Measurements from ENCODE around the gene XXYLT1. TPM values are rescaled to one million over a fixed set of nuclear protein-coding genes. Genes with fewer than 3 reads are reported as not detected.
A peak's percentile ranks its signal among the peaks of the same experiment; 100 is the strongest.
"Not testable (repeated sequence)": the region's sequence is repeated elsewhere in the genome, so short reads cannot be mapped to it uniquely, and the experiment has no call there.

Gene XXYLT1
- 1 to 10 TPM in 5 of 6 donors, not detected in 1; 1.7 to 3.7 (median 3.6) TPM for polyA plus RNA-seq (ENCODE audit: low read depth in 6 of 6)

- no peaks in the 10 kb centered on the region for H3K27me3 Mint-ChIP-seq
- peaks cover 14 to 24% (median 23%) of the 10 kb centered on the region in 3 donors for H3K4me1 Mint-ChIP-seq
- H3K9me3 Mint-ChIP-seq = no peaks in the 10 kb centered on the region
- peak within 1 kb of the TSS; percentile 72 to 96 (median 77) for H3K27ac Mint-ChIP-seq
- DNase-seq (peak; percentile 90), ATAC-seq (ENCODE audit: low read depth in 2 of 2) (peak; percentile 84)
- peak within 1 kb of the TSS; percentile 81 to 93 (median 88) for H3K4me3 Mint-ChIP-seq
- H3K36me3 Mint-ChIP-seq = no peaks in the 10 kb centered on the region
These were observed at the start of gene XXYLT1 for GRCh38 chr3:195270817-195271409. TSS of gene XXYLT1 (minus strand) at chr3:195271159. CDS start at chr3:195271058, 101 bp downstream.

- Mint-ChIP-seq H3K36me3 (peaks cover 37 to 46% of the 10 kb centered on the region in 2 donors), H3K4me3 (no peak overlapping the region), H3K27me3 (no peaks in the 10 kb centered on the region), H3K9me3 (peaks cover 0 to 25% (median 23%) of the 10 kb centered on the region in 7 donors), H3K4me1 (peaks cover 0 to 5% (median 5%) of the 10 kb centered on the region in 3 donors), H3K27ac (no peak overlapping the region)
- DNase-seq (no peak), ATAC-seq (ENCODE audit: low read depth in 2 of 2) (no peak)
These were observed 48.1 kb upstream of the XXYLT1 start for GRCh38 chr3:195319060-195319459.

GRCh38 chr3:195312714-195313113, 41.8 kb upstream of the XXYLT1 start:
- Mint-ChIP-seq H3K4me3 (no peak overlapping the region), H3K27me3 (no peaks in the 10 kb centered on the region), H3K4me1 (no peaks in the 10 kb centered on the region), H3K36me3 (peaks cover 0 to 6% of the 10 kb centered on the region in 2 donors), H3K27ac (peak overlapping the region in 3 of 6 donors; percentile 1 to 59 (median 19)), H3K9me3 (no peaks in the 10 kb centered on the region)
- DNase-seq = no peak
- no peak for ATAC-seq (ENCODE audit: low read depth in 2 of 2)

GRCh38 chr3:195307711-195308110, 36.8 kb upstream of the XXYLT1 start:
- no peak for ATAC-seq (ENCODE audit: low read depth in 2 of 2)
- no peak for DNase-seq
- Mint-ChIP-seq H3K4me1 (peaks cover 0 to 3% (median 0%) of the 10 kb centered on the region in 3 donors), H3K36me3 (peaks cover 4 to 7% of the 10 kb centered on the region in 2 donors), H3K27ac (peak overlapping the region in 2 of 6 donors; percentile 16 to 17), H3K4me3 (no peak overlapping the region), H3K9me3 (no peaks in the 10 kb centered on the region), H3K27me3 (no peaks in the 10 kb centered on the region)

GRCh38 chr3:195306369-195306768, 35.4 kb upstream of the XXYLT1 start:
- peak overlapping the region in 1 of 6 donors; percentile 12 for H3K27ac Mint-ChIP-seq

GRCh38 chr3:195302431-195302830, 31.5 kb upstream of the XXYLT1 start:
- ATAC-seq (ENCODE audit: low read depth in 2 of 2) = no peak

More at GRCh38 chr3:195306369-195306768, 35.4 kb upstream of the XXYLT1 start:
- ATAC-seq (ENCODE audit: low read depth in 2 of 2) (no peak), DNase-seq (no peak)
- Mint-ChIP-seq H3K9me3 (no peaks in the 10 kb centered on the region), H3K27me3 (no peaks in the 10 kb centered on the region), H3K4me3 (no peak overlapping the region), H3K36me3 (peaks cover 7 to 13% of the 10 kb centered on the region in 2 donors), H3K4me1 (peaks cover 0 to 3% (median 0%) of the 10 kb centered on the region in 3 donors)

GRCh38 chr3:195297446-195297845, 26.5 kb upstream of the XXYLT1 start:
- Mint-ChIP-seq H3K4me1 (peaks cover 0 to 4% (median 4%) of the 10 kb centered on the region in 3 donors), H3K27ac (peak overlapping the region in 4 of 6 donors; percentile 2 to 62 (median 30)), H3K27me3 (no peaks in the 10 kb centered on the region), H3K9me3 (no peaks in the 10 kb centered on the region), H3K4me3 (no peak overlapping the region), H3K36me3 (peaks cover 6 to 21% of the 10 kb centered on the region in 2 donors)
- ATAC-seq (ENCODE audit: low read depth in 2 of 2) (no peak), DNase-seq (no peak)

More at GRCh38 chr3:195302431-195302830, 31.5 kb upstream of the XXYLT1 start:
- no peaks in the 10 kb centered on the region for H3K27me3 Mint-ChIP-seq
- no peaks in the 10 kb centered on the region for H3K9me3 Mint-ChIP-seq
- H3K36me3 Mint-ChIP-seq = peaks cover 7 to 17% of the 10 kb centered on the region in 2 donors
- no peak for DNase-seq
- H3K4me1 Mint-ChIP-seq = peaks cover 0 to 7% (median 4%) of the 10 kb centered on the region in 3 donors
- no peak overlapping the region for H3K4me3 Mint-ChIP-seq
- peak overlapping the region in 2 of 6 donors; percentile 38 to 59 for H3K27ac Mint-ChIP-seq

GRCh38 chr3:195296662-195297061, 25.7 kb upstream of the XXYLT1 start:
- Mint-ChIP-seq H3K36me3 (peaks cover 6 to 18% of the 10 kb centered on the region in 2 donors), H3K9me3 (no peaks in the 10 kb centered on the region), H3K4me1 (peaks cover 0 to 4% (median 4%) of the 10 kb centered on the region in 3 donors), H3K4me3 (no peak overlapping the region), H3K27me3 (no peaks in the 10 kb centered on the region), H3K27ac (peak overlapping the region in 1 of 6 donors; percentile 62)
- no peak for ATAC-seq (ENCODE audit: low read depth in 2 of 2)
- DNase-seq = no peak

- H3K9me3 Mint-ChIP-seq = no peaks in the 10 kb centered on the region
- H3K4me3 Mint-ChIP-seq = no peak overlapping the region
- peaks cover 7 to 13% of the 10 kb centered on the region in 2 donors for H3K36me3 Mint-ChIP-seq
- H3K4me1 Mint-ChIP-seq = no peaks in the 10 kb centered on the region
- ATAC-seq (ENCODE audit: low read depth in 2 of 2) (no peak), DNase-seq (no peak)
- H3K27me3 Mint-ChIP-seq = no peaks in the 10 kb centered on the region
- H3K27ac Mint-ChIP-seq = no peak overlapping the region
These were observed 20.2 kb upstream of the XXYLT1 start for GRCh38 chr3:195291121-195291520.

- H3K27me3 Mint-ChIP-seq; H3K4me3 Mint-ChIP-seq; H3K4me1 Mint-ChIP-seq; H3K9me3 Mint-ChIP-seq; ATAC-seq (ENCODE audit: low read depth in 2 of 2); H3K27ac Mint-ChIP-seq; DNase-seq: not testable (repeated sequence)
- H3K36me3 Mint-ChIP-seq = peaks cover 7 to 14% of the 10 kb centered on the region in 2 donors
These were observed 19.7 kb upstream of the XXYLT1 start for GRCh38 chr3:195290643-195291042.

GRCh38 chr3:195286115-195286872, 15.3 kb upstream of the XXYLT1 start:
- H3K9me3 Mint-ChIP-seq = no peaks in the 10 kb centered on the region

GRCh38 chr3:195285372-195285771, 14.4 kb upstream of the XXYLT1 start:
- H3K27ac Mint-ChIP-seq = peak overlapping the region in 2 of 6 donors; percentile 18 to 20

More at GRCh38 chr3:195286115-195286872, 15.3 kb upstream of the XXYLT1 start:
- peaks cover 0 to 15% of the 10 kb centered on the region in 2 donors for H3K36me3 Mint-ChIP-seq
- no peak for ATAC-seq (ENCODE audit: low read depth in 2 of 2)
- H3K4me1 Mint-ChIP-seq = no peaks in the 10 kb centered on the region
- DNase-seq = no peak
- H3K27ac Mint-ChIP-seq = peak overlapping the region in 2 of 6 donors; percentile 55 to 66
- H3K27me3 Mint-ChIP-seq = no peaks in the 10 kb centered on the region
- H3K4me3 Mint-ChIP-seq = peak overlapping the region in 1 of 8 donors; percentile 17

GRCh38 chr3:195284842-195285241, 13.9 kb upstream of the XXYLT1 start:
- H3K9me3 Mint-ChIP-seq = no peaks in the 10 kb centered on the region
- no peaks in the 10 kb centered on the region for H3K27me3 Mint-ChIP-seq
- no peaks in the 10 kb centered on the region for H3K4me1 Mint-ChIP-seq
- no peak overlapping the region for H3K4me3 Mint-ChIP-seq
- peak overlapping the region in 2 of 6 donors; percentile 18 to 20 for H3K27ac Mint-ChIP-seq
- ATAC-seq (ENCODE audit: low read depth in 2 of 2) (no peak), DNase-seq (no peak)
- H3K36me3 Mint-ChIP-seq = peaks cover 0 to 15% of the 10 kb centered on the region in 2 donors

More at GRCh38 chr3:195285372-195285771, 14.4 kb upstream of the XXYLT1 start:
- H3K27me3 Mint-ChIP-seq = no peaks in the 10 kb centered on the region
- DNase-seq (no peak), ATAC-seq (ENCODE audit: low read depth in 2 of 2) (no peak)
- H3K4me1 Mint-ChIP-seq = no peaks in the 10 kb centered on the region
- H3K4me3 Mint-ChIP-seq = no peak overlapping the region
- no peaks in the 10 kb centered on the region for H3K9me3 Mint-ChIP-seq
- peaks cover 0 to 15% of the 10 kb centered on the region in 2 donors for H3K36me3 Mint-ChIP-seq
